ENCODE results near the gene MESD. TPM values are rescaled to one million over a fixed set of nuclear protein-coding genes. Genes with fewer than 3 reads are reported as not detected.

Gene MESD
- total RNA-seq, 6 experiments from 2014 or later = 10.8 to 16.7 (median 14.6) TPM

- ATAC-seq = peak in 2 of 4 donors; percentile 20 to 37
- no peak for DNase-seq
- Histone ChIP-seq H3K9me3 (no peaks in the 10 kb centered on the region), H3K27ac (no peak overlapping the region), H3K4me3 (no peak overlapping the region), H3K27me3 (no peaks in the 10 kb centered on the region), H3K36me3 (no peaks in the 10 kb centered on the region), H3K4me1 (peaks cover 0 to 37% (median 14%) of the 10 kb centered on the region in 4 donors)
- intact Hi-C loops (cut with DNase I) = no loop called here
- WGBS (ENCODE audit: insufficient coverage, low coverage, low lambda C conversion rate, missing lambda C conversion rate) = 64% methylated on average over 5 of the region's 6 CpGs
- no peak for TF ChIP-seq POLR2A (IDR thresholded peaks at IDR 0.05)
- no peak for TF ChIP-seq CTCF (IDR thresholded peaks at IDR 0.05)
Observed at GRCh38 chr15:81007428-81008064, 17.9 kb upstream of the MESD start.

DNA sequence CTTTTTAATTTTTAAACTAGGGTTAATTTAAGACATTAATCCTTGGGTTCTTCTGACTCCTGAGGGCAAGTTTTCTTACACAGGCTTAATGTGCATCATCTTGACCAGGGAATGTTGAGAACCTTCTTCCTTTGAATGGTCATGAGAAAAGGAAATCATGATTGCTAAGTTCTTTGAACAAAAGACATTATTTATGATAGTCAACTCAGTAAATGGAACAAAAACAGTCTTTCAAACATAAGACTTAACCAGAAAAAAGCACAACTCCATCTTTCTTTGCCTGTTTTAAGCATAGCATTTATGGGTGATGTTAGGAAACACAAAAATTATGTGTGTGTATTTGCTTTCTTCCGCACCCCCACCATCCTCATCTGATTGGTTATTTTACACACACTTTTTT lies 16.5 kb upstream of the MESD start:
- DNase-seq = no peak
- intact Hi-C loops (cut with DNase I) = no loop called here
- H3K36me3 ChIP-seq = no peaks in the 10 kb centered on the region
- no peaks in the 10 kb centered on the region for H3K27me3 ChIP-seq
- H3K4me1 ChIP-seq = peaks cover 0 to 37% (median 17%) of the 10 kb centered on the region in 4 donors
- no peak overlapping the region for H3K4me3 ChIP-seq
- peak overlapping the region in 2 of 3 donors; percentile 0 to 38 for H3K27ac ChIP-seq
- H3K9me3 ChIP-seq = no peaks in the 10 kb centered on the region
- ATAC-seq = no peak
- WGBS (ENCODE audit: insufficient coverage, low coverage, low lambda C conversion rate, missing lambda C conversion rate) = 44% methylated on average over 1 of the region's 1 CpG
- no peak for TF ChIP-seq CTCF (IDR thresholded peaks at IDR 0.05)
- TF ChIP-seq POLR2A (IDR thresholded peaks at IDR 0.05) = no peak

DNA sequence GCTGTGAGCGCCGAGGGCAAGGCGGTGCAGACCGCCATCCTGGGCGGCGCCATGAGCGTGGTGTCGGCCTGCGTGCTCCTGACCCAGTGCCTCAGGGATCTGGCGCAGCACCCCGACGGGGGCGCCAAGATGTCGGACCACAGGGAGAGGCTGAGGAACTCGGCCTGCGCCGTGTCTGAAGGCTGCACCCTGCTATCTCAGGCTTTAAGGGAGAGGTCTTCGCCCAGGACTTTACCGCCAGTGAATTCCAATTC lies 13.4 kb upstream of the MESD start:
- H3K27ac ChIP-seq = no peak overlapping the region
- no CpG with 5 or more reads among the region's 19 CpGs for WGBS (ENCODE audit: insufficient coverage, low coverage, low lambda C conversion rate, missing lambda C conversion rate)
- peak overlapping the region; percentile 77 to 96 (median 85) for H3K4me3 ChIP-seq
- ATAC-seq (no peak), DNase-seq (no peak)
- H3K27me3 ChIP-seq = no peaks in the 10 kb centered on the region
- no peaks in the 10 kb centered on the region for H3K9me3 ChIP-seq
- intact Hi-C loops (cut with DNase I) = no loop called here
- no peaks in the 10 kb centered on the region for H3K36me3 ChIP-seq
- peaks cover 0 to 42% (median 19%) of the 10 kb centered on the region in 4 donors for H3K4me1 ChIP-seq
- no peak for TF ChIP-seq POLR2A (IDR thresholded peaks at IDR 0.05)

DNA sequence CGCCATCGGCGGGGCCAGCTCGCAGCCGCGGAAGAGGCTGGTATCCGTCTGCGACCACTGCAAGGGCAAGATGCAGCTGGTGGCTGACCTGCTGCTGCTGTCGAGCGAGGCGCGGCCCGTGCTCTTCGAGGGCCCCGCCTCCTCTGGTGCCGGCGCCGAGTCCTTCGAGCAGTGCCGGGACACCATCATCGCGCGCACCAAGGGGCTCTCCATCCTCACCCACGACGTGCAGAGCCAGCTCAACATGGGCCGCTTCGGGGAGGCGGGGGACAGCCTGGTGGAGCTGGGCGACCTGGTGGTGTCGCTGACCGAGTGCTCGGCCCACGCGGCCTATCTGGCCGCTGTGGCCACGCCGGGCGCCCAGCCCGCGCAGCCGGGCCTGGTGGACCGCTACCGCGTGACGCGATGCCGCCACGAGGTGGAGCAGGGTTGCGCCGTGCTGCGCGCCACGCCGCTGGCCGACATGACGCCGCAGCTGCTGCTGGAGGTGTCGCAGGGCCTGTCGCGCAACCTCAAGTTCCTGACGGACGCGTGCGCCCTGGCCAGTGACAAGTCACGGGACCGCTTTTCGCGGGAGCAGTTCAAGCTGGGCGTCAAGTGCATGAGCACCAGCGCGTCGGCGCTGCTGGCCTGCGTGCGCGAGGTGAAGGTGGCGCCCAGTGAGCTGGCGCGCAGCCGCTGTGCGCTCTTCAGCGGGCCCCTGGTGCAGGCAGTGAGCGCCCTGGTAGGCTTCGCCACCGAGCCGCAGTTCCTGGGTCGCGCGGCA lies 12.9 kb upstream of the MESD start:
- ATAC-seq (no peak), DNase-seq (peak in 2 of 3 donors; percentile 36 to 59)
- H3K4me3 ChIP-seq = peak overlapping the region; percentile 77 to 96 (median 85)
- H3K27ac ChIP-seq = peak overlapping the region; percentile 91 to 97 (median 96)
- peaks cover 0 to 42% (median 17%) of the 10 kb centered on the region in 4 donors for H3K4me1 ChIP-seq
- no peaks in the 10 kb centered on the region for H3K27me3 ChIP-seq
- H3K9me3 ChIP-seq = no peaks in the 10 kb centered on the region
- no peak for TF ChIP-seq CTCF (IDR thresholded peaks at IDR 0.05)
- no peak for TF ChIP-seq POLR2A (IDR thresholded peaks at IDR 0.05)
- WGBS (ENCODE audit: insufficient coverage, low coverage, low lambda C conversion rate, missing lambda C conversion rate) = 46% methylated on average over 3 of the region's 89 CpGs
- intact Hi-C loops (cut with DNase I) = no loop called here
- no peaks in the 10 kb centered on the region for H3K36me3 ChIP-seq

GRCh38 chr15:81002009-81002330 lies 12.4 kb upstream of the MESD start:
- Histone ChIP-seq H3K27ac (peak overlapping the region; percentile 91 to 97 (median 96)), H3K9me3 (no peaks in the 10 kb centered on the region), H3K4me3 (peak overlapping the region; percentile 77 to 96 (median 85)), H3K4me1 (peaks cover 0 to 42% (median 15%) of the 10 kb centered on the region in 4 donors), H3K36me3 (no peaks in the 10 kb centered on the region), H3K27me3 (no peaks in the 10 kb centered on the region)
- peak; percentile 20 to 43 (median 28) for ATAC-seq
- no CpG with 5 or more reads among the region's 42 CpGs for WGBS (ENCODE audit: insufficient coverage, low coverage, low lambda C conversion rate, missing lambda C conversion rate)
- intact Hi-C loops (cut with DNase I) = no loop called here
- no peak for TF ChIP-seq POLR2A (IDR thresholded peaks at IDR 0.05)
- no peak for TF ChIP-seq CTCF (IDR thresholded peaks at IDR 0.05)
- no peak for DNase-seq

Data from right lobe of liver (tissue), 6 donors.